Measurements from ENCODE around the gene DGKA. TPM values are rescaled to one million over a fixed set of nuclear protein-coding genes. Genes with fewer than 3 reads are reported as not detected.
A peak's percentile ranks its signal among the peaks of the same experiment; 100 is the strongest.

The DGKA gene
- total RNA-seq, 1 donor from 2014 or later = 70.1 TPM

DNA sequence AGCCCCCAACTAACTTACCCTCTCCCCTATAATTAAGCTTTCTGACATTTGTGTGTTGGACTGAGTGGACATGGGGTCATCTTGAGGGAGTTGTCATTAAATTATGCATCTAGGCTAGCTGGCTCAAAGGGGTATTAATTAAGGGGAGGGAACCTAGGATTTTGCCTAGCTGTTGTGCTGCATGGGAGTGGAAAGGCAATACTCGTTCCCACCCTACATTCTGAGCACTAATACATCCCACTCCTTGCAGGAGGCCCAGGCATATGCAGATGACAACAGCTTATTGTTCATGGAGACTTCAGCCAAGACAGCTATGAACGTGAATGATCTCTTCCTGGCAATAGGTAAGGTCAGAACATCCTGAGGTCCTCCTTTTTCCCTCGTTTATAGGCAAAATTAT lies 60.1 kb downstream of the DGKA start:
- no peak overlapping the region for H3K4me3 Mint-ChIP-seq (ENCODE audit: unreplicated experiment)

GRCh38 chr12:55993230-55993853 lies 62.4 kb downstream of the DGKA start:
- DNase-seq (ENCODE audit: extremely low spot score, unreplicated experiment) = no peak
- Mint-ChIP-seq H3K27me3 (ENCODE audit: unreplicated experiment) (no peaks in the 10 kb centered on the region), H3K36me3 (ENCODE audit: unreplicated experiment) (peaks cover 42% of the 10 kb centered on the region), H3K4me1 (ENCODE audit: unreplicated experiment) (peaks cover 15% of the 10 kb centered on the region), H3K9me3 (ENCODE audit: unreplicated experiment) (no peaks in the 10 kb centered on the region), H3K4me3 (ENCODE audit: unreplicated experiment) (no peak overlapping the region), H3K27ac (ENCODE audit: unreplicated experiment) (no peak overlapping the region)
- TF ChIP-seq, protein P1, sequence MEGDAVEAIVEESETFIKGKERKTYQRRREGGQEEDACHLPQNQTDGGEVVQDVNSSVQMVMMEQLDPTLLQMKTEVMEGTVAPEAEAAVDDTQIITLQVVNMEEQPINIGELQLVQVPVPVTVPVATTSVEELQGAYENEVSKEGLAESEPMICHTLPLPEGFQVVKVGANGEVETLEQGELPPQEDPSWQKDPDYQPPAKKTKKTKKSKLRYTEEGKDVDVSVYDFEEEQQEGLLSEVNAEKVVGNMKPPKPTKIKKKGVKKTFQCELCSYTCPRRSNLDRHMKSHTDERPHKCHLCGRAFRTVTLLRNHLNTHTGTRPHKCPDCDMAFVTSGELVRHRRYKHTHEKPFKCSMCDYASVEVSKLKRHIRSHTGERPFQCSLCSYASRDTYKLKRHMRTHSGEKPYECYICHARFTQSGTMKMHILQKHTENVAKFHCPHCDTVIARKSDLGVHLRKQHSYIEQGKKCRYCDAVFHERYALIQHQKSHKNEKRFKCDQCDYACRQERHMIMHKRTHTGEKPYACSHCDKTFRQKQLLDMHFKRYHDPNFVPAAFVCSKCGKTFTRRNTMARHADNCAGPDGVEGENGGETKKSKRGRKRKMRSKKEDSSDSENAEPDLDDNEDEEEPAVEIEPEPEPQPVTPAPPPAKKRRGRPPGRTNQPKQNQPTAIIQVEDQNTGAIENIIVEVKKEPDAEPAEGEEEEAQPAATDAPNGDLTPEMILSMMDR (IDR thresholded peaks at IDR 0.05) = no peak

More for the DNA sequence above, 60.1 kb downstream of the DGKA start:
- peaks cover 42% of the 10 kb centered on the region for H3K36me3 Mint-ChIP-seq (ENCODE audit: unreplicated experiment)
- DNase-seq (ENCODE audit: extremely low spot score, unreplicated experiment) = no peak
- TF ChIP-seq, protein P1 (IDR thresholded peaks at IDR 0.05) = no peak
- peaks cover 2% of the 10 kb centered on the region for H3K4me1 Mint-ChIP-seq (ENCODE audit: unreplicated experiment)
- H3K9me3 Mint-ChIP-seq (ENCODE audit: unreplicated experiment) = no peaks in the 10 kb centered on the region
- H3K27me3 Mint-ChIP-seq (ENCODE audit: unreplicated experiment) = no peaks in the 10 kb centered on the region
- H3K27ac Mint-ChIP-seq (ENCODE audit: unreplicated experiment) = no peak overlapping the region

DNA sequence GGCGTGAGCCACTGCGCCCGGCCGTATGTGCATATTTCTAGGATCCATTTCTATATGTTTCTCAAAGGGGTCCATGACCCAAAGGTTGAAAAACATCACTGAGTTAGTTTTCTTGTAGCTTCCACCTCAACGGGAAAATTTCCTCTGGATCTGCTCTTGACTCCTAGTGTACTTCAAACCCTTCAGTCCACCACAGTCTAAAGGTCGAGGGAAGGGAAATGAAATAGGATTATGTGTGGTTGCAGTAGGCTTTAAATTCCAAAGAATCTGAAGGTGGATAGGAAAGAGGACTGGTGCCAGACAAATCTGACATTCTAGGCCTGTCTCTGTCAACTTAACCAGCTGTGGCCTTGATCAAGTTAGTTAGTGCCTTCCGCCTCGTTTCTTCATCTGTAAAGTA lies 64.4 kb downstream of the DGKA start:
- Mint-ChIP-seq H3K27ac (ENCODE audit: unreplicated experiment) (no peak overlapping the region), H3K36me3 (ENCODE audit: unreplicated experiment) (peaks cover 33% of the 10 kb centered on the region), H3K4me1 (ENCODE audit: unreplicated experiment) (peaks cover 15% of the 10 kb centered on the region), H3K9me3 (ENCODE audit: unreplicated experiment) (no peaks in the 10 kb centered on the region), H3K4me3 (ENCODE audit: unreplicated experiment) (no peak overlapping the region), H3K27me3 (ENCODE audit: unreplicated experiment) (no peaks in the 10 kb centered on the region)
- DNase-seq (ENCODE audit: extremely low spot score, unreplicated experiment) = no peak
- TF ChIP-seq, protein P1 (IDR thresholded peaks at IDR 0.05) = no peak

DNA sequence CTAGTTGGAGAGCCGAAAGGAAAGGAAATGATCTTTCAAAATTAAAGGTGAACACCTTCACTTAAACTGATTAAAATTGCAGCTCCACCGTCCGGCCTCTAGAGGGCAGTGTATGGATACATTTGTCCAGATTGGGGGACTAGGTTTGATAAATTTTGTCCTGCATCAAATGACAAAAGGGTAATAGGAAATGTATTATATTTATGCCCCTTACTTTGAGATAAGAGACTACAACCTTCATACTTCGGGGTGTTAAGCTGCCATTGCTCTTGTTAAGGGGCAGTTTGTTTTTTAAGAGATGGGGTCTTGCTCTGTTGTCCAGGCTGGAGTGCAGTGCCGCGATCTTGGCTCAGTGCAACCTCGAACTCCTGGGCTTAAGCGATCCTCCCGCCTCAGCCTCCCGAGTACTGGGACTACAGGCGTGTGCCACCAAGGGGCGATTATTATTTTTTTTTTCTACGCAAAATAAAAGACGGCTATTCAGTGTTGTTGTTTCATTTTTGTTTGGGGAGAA lies 65.3 kb downstream of the DGKA start:
- Mint-ChIP-seq H3K4me3 (ENCODE audit: unreplicated experiment) (peak overlapping the region; percentile 95), H3K36me3 (ENCODE audit: unreplicated experiment) (peaks cover 24% of the 10 kb centered on the region), H3K27me3 (ENCODE audit: unreplicated experiment) (no peaks in the 10 kb centered on the region), H3K27ac (ENCODE audit: unreplicated experiment) (peak overlapping the region; percentile 87), H3K4me1 (ENCODE audit: unreplicated experiment) (peaks cover 16% of the 10 kb centered on the region), H3K9me3 (ENCODE audit: unreplicated experiment) (no peaks in the 10 kb centered on the region)
- TF ChIP-seq, protein P1 (IDR thresholded peaks at IDR 0.05) = peak; percentile 81
- DNase-seq (ENCODE audit: extremely low spot score, unreplicated experiment) = no peak

DNA sequence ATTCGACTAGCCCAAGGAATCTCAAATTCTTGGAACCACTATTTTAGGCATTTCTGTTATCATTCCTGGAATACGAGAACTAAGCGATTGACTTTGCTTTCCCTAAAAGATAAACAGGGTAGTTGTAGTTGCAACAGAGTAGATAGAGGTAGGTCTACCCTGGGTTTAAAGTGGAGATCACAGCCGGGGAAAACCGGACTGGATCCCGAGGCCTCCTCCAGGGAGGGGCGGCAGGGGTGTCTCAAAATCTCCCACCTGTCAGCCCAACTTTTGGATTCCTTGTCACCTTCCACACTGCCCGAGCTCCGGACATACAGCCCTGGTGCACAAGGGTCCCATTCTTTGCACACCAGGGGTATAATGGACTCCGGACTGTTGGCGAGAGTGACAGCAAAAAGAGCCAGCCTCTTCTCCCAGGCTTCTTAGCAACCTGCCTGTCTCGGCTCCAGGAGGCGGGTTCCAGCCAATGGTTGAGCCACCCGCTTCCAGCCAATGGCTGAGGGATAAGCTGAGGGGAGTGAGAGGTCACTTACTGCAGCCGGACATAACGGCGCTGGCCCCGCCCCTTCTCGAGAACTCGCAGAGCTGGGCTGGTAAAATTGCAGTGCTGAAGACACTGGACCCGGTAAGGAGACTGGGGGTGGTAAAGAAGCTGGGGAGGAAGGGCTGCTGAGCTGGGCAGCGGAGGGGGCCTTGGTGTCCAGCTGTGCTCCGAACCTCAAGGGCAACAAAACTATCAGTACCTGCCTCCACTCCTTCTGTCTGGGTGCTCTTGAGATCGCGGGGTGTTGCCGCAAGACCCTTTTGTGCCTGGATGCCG lies 66.0 kb downstream of the DGKA start, which contains the start of gene SUOX:
SUOX (plus strand) TSS at position 562 of the 820 bp plus-strand sequence. CDS start 4,946 bp downstream, outside the sequence.
- Mint-ChIP-seq H3K27me3 (ENCODE audit: unreplicated experiment) (no peaks in the 10 kb centered on the region), H3K36me3 (ENCODE audit: unreplicated experiment) (peaks cover 23% of the 10 kb centered on the region), H3K9me3 (ENCODE audit: unreplicated experiment) (no peaks in the 10 kb centered on the region), H3K27ac (ENCODE audit: unreplicated experiment) (peak within 1 kb of the TSS; percentile 87), H3K4me1 (ENCODE audit: unreplicated experiment) (peaks cover 18% of the 10 kb centered on the region), H3K4me3 (ENCODE audit: unreplicated experiment) (peak within 1 kb of the TSS; percentile 95)
- DNase-seq (ENCODE audit: extremely low spot score, unreplicated experiment) = peak; percentile 97
- TF ChIP-seq, protein P1 (IDR thresholded peaks at IDR 0.05) = no peak

All from osteocyte (in vitro differentiated cells).